ENCODE results near the gene KRTAP3-1. TPM values are rescaled to one million over a fixed set of nuclear protein-coding genes. Genes with fewer than 3 reads are reported as not detected.

KRTAP3-1 gene
- total RNA-seq, 1 experiment from 2014 or later: not detected

DNA sequence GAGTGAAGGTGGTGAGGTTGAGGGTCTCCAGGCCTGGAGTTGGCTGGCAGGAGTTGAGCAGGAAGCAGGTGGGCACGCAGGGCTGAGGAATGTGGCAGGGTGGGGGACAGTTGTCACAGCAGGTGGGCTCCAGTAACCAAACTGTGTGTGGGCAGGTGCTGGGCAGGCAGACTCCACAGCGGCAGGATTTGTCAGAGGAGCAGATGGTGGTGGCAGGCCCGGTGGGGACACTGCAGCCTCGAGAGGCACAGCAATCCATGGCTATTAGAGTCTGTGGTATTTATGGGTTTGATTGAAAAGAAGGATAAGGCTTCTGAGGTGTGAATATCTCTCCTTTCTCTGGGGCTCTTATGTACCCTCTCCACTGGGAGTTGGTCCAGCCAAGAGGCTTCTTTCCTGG, 15.1 kb downstream of the KRTAP3-1 start, which contains the start of gene KRTAP3-3:
Gene KRTAP3-3 (minus strand): TSS at position 326 of the 400 bp plus-strand sequence. CDS start 67 bp downstream, at position 259.
- Histone ChIP-seq H3K27ac (ENCODE audit: insufficient read length, low read depth, low read length) (no peak within 1 kb of the TSS), H3K4me1 (ENCODE audit: insufficient read depth, low read length) (no peaks in the 10 kb centered on the region), H3K79me1 (ENCODE audit: insufficient read depth, low read depth, low read length, poor library complexity, severe bottlenecking) (no peaks in the 10 kb centered on the region), H2BK15ac (ENCODE audit: low read depth, low read length) (no peak within 1 kb of the TSS), H3K4me2 (ENCODE audit: insufficient read depth, insufficient read length, low read length) (no peak within 1 kb of the TSS), H3K9me3 (ENCODE audit: control insufficient read depth, low read depth, low read length) (no peaks in the 10 kb centered on the region), H2BK120ac (ENCODE audit: low read depth, low read length, poor library complexity, severe bottlenecking) (no peak within 1 kb of the TSS), H2BK12ac (ENCODE audit: insufficient read length, low read depth, low read length) (no peak within 1 kb of the TSS), H2AFZ (ENCODE audit: low read length) (no peak within 1 kb of the TSS), H2BK20ac (ENCODE audit: low read depth, low read length, poor library complexity, severe bottlenecking) (no peak within 1 kb of the TSS), H3K56ac (ENCODE audit: insufficient read length, low read depth, low read length) (no peak within 1 kb of the TSS), H3K4ac (ENCODE audit: low read depth, low read length) (no peak within 1 kb of the TSS), H3K23ac (ENCODE audit: insufficient read length, low read depth, low read length) (no peak within 1 kb of the TSS), H3K9ac (ENCODE audit: extremely low read depth, insufficient read length, low read length) (no peak within 1 kb of the TSS), H4K91ac (ENCODE audit: insufficient read length, low read depth, low read length) (no peak within 1 kb of the TSS), H4K5ac (ENCODE audit: insufficient read length, low read depth, low read length) (no peak within 1 kb of the TSS), H3K18ac (ENCODE audit: insufficient read length, low read depth, low read length) (no peak within 1 kb of the TSS), H4K8ac (replicated peaks; ENCODE audit: insufficient read length, low read depth, low read length) (no peak within 1 kb of the TSS), H4K20me1 (ENCODE audit: control insufficient read depth, insufficient read depth, insufficient read length) (no peaks in the 10 kb centered on the region), H3T11ph (ENCODE audit: low read length) (no peak within 1 kb of the TSS), H3K14ac (ENCODE audit: insufficient read depth, low read length) (no peak within 1 kb of the TSS), H3K23me2 (ENCODE audit: insufficient read length, low read depth, low read length, poor library complexity, severe bottlenecking) (no peaks in the 10 kb centered on the region), H3K27me3 (ENCODE audit: insufficient read depth, low read length) (no peaks in the 10 kb centered on the region), H3K79me2 (ENCODE audit: insufficient read depth, low read length) (no peaks in the 10 kb centered on the region), H2AK5ac (ENCODE audit: insufficient read length, low read length) (no peak within 1 kb of the TSS), H2BK5ac (ENCODE audit: insufficient read length, low read length) (no peak within 1 kb of the TSS)
- no peaks in the 10 kb centered on the region; a peak in 1 of 7 replicates for H3K36me3 Mint-ChIP-seq (ENCODE audit: insufficient read depth in 1 of 3, low read depth in 3 of 3)
- no peaks in the 10 kb centered on the region; the same call in 1 of the 2 replicates for H3K27me3 Mint-ChIP-seq (ENCODE audit: low read depth)
- H3K4me1 Mint-ChIP-seq: peaks cover 0 to 3% of the 10 kb centered on the region in 2 experiments; a peak in 1 of 4 replicates
- H3K9me3 Mint-ChIP-seq: no peaks in the 10 kb centered on the region
- TF ChIP-seq, protein P1, sequence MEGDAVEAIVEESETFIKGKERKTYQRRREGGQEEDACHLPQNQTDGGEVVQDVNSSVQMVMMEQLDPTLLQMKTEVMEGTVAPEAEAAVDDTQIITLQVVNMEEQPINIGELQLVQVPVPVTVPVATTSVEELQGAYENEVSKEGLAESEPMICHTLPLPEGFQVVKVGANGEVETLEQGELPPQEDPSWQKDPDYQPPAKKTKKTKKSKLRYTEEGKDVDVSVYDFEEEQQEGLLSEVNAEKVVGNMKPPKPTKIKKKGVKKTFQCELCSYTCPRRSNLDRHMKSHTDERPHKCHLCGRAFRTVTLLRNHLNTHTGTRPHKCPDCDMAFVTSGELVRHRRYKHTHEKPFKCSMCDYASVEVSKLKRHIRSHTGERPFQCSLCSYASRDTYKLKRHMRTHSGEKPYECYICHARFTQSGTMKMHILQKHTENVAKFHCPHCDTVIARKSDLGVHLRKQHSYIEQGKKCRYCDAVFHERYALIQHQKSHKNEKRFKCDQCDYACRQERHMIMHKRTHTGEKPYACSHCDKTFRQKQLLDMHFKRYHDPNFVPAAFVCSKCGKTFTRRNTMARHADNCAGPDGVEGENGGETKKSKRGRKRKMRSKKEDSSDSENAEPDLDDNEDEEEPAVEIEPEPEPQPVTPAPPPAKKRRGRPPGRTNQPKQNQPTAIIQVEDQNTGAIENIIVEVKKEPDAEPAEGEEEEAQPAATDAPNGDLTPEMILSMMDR (conservative IDR thresholded peaks at IDR 0.05): no peak
- no peak within 1 kb of the TSS for H3K4me3 Mint-ChIP-seq
- WGBS (ENCODE audit: extremely low coverage, insufficient read length, low lambda C conversion rate): no CpG with 5 or more reads among the region's 4 CpGs
- peak within 1 kb of the TSS in 2 of 3 experiments; percentile 66 to 84; a peak in 4 of 7 replicates for H3K27ac Mint-ChIP-seq
- DNase-seq: no peak

All from H9 (cell line).